Forelimb muscle (tissue), 1 donor: ENCODE data around the gene DNAJB13. TPM values are rescaled to one million over a fixed set of nuclear protein-coding genes. Genes with fewer than 3 reads are reported as not detected.
"Not testable (repeated sequence)": the region's sequence is repeated elsewhere in the genome, so short reads cannot be mapped to it uniquely, and the experiment has no call there.

ENCODE experiments used
- DNase-seq: peaks from one replicate; pipeline ENCODE4 v3.0.0-alpha.2; 2013; ENCODE audit warnings: low read depth
- polyA plus RNA-seq: library from polyadenylated mRNA; unstranded; fragments of 120-200 nt; gene quantifications from one replicate; pipeline ENCODE4 v1.2.1, GENCODE V29; 2013; ENCODE audit not compliant: insufficient read length

Gene DNAJB13
- polyA plus RNA-seq, 1 donor = 0.35 TPM

- no peak for DNase-seq
These were observed 27.2 kb downstream of the DNAJB13 start for GRCh38 chr11:73977856-73978519.

- no peak for DNase-seq
These were observed 27.8 kb downstream of the DNAJB13 start for GRCh38 chr11:73978576-73979086.

GRCh38 chr11:73980001-73980961, 29.5 kb downstream of the DNAJB13 start:
- no peak for DNase-seq

- no peak for DNase-seq
These were observed 30.4 kb downstream of the DNAJB13 start for GRCh38 chr11:73981051-73981805.

GRCh38 chr11:73982595-73982989, 31.8 kb downstream of the DNAJB13 start, which contains the start of gene UCP2:
Gene UCP2 (minus strand): TSS chr11:73982843. CDS start chr11:73978378, 4,465 bp downstream.
- DNase-seq = no peak

GRCh38 chr11:73982990-73983740, 32.3 kb downstream of the DNAJB13 start:
- no peak for DNase-seq

- DNase-seq = no peak
These were observed 33.1 kb downstream of the DNAJB13 start for GRCh38 chr11:73983741-73984538.

- DNase-seq = not testable (repeated sequence)
These were observed 34.8 kb downstream of the DNAJB13 start for GRCh38 chr11:73985661-73986060.

- no peak for DNase-seq
These were observed 37.4 kb downstream of the DNAJB13 start for GRCh38 chr11:73988227-73988626.

GRCh38 chr11:73989156-73989555, 38.3 kb downstream of the DNAJB13 start:
- DNase-seq = no peak

- DNase-seq = no peak
These were observed 39.9 kb downstream of the DNAJB13 start for GRCh38 chr11:73990730-73991129.

GRCh38 chr11:73991471-73992006, 40.7 kb downstream of the DNAJB13 start:
- no peak for DNase-seq

GRCh38 chr11:73995247-73995646, 44.4 kb downstream of the DNAJB13 start:
- no peak for DNase-seq

GRCh38 chr11:73995731-73996130, 44.9 kb downstream of the DNAJB13 start:
- DNase-seq = no peak

GRCh38 chr11:73996161-73996747, 45.4 kb downstream of the DNAJB13 start:
- no peak for DNase-seq

- DNase-seq = no peak
These were observed 46.4 kb downstream of the DNAJB13 start for GRCh38 chr11:73997120-73997770.

- DNase-seq = no peak
These were observed 48.2 kb downstream of the DNAJB13 start for GRCh38 chr11:73998846-73999575.

GRCh38 chr11:73999581-74000306, 48.9 kb downstream of the DNAJB13 start:
- DNase-seq = no peak
